PC-3 (cell line): Measurements from ENCODE around the gene CA5B. TPM values are rescaled to one million over a fixed set of nuclear protein-coding genes. Genes with fewer than 3 reads are reported as not detected.

ENCODE experiments used
- ATAC-seq: fragments of 200-7000 bp; cut with Tn5 transposase; 2 replicates; pipeline ENCODE4 v1.9.1; 2020; ENCODE audit warnings: mild to moderate bottlenecking, moderate library complexity
- BruUV-seq: library from RNA; stranded (reverse); fragments of 400-500 nt; replicated peaks from 2 replicates; lab custom pipeline; 2021; lab: Mats Ljungman, UMichigan
- CTCF ChIA-PET: fragments of 300-600 bp; sonication (Branson Sonifier 250); formaldehyde crosslinking; loops from one replicate; lab custom pipeline; 2022; ENCODE audit warnings: antibody characterized with exemption; lab: Charles Lee
- POLR2A ChIA-PET: fragments of 300-600 bp; sonication (Branson Sonifier 250); formaldehyde crosslinking; loops from one replicate; lab custom pipeline; 2022; ENCODE audit warnings: antibody characterized with exemption; ENCODE audit not compliant: unreplicated experiment; lab: Charles Lee
- DNase-seq: peaks from one replicate; pipeline ENCODE4 v3.0.0-alpha.2; 2015
- H2AFZ ChIP-seq: fragments of 300-600 bp; sonication (generic); 2 replicates; pipeline ENCODE4 v1.6.0; 2016; ENCODE audit warnings: antibody characterized with exemption, low read length
- H3F3A ChIP-seq: fragments of 300-600 bp; sonication (generic); one replicate; pipeline ENCODE4 v1.6.0; 2017; ENCODE audit warnings: antibody characterized with exemption, low read length, control low read depth, mild to moderate bottlenecking; ENCODE audit not compliant: unreplicated experiment
- H3K27ac ChIP-seq: fragments of 300-600 bp; sonication (generic); 2 replicates; pipeline ENCODE4 v1.5.1; 2016; ENCODE audit warnings: mild to moderate bottlenecking, low read length
- H3K27me3 ChIP-seq: fragments of 300-600 bp; sonication (generic); 2 replicates; pipeline ENCODE4 v1.6.1; 2016; ENCODE audit warnings: low read length, mixed read lengths
- H3K36me3 ChIP-seq: fragments of 300-600 bp; sonication (generic); 2 replicates; pipeline ENCODE4 v1.6.1; 2016; ENCODE audit warnings: low read depth, mixed run types, low read length, mixed read lengths
- H3K4me1 ChIP-seq: fragments of 300-600 bp; sonication (generic); 2 replicates; pipeline ENCODE4 v1.5.1; 2016; ENCODE audit warnings: low read length; ENCODE audit not compliant: insufficient read depth
- H3K4me2 ChIP-seq: fragments of 300-600 bp; sonication (generic); 2 replicates; pipeline ENCODE4 v1.6.0; 2016; ENCODE audit warnings: low read length
- H3K4me3 ChIP-seq: fragments of 300-600 bp; sonication (generic); 2 replicates; pipeline ENCODE4 v1.5.1; 2016; ENCODE audit warnings: mild to moderate bottlenecking, low read length, mixed read lengths
- H3K79me2 ChIP-seq: fragments of 300-600 bp; sonication (generic); 2 replicates; pipeline ENCODE4 v1.6.1; 2017; ENCODE audit warnings: low read length, mixed read lengths
- H3K9ac ChIP-seq: fragments of 300-600 bp; sonication (generic); 2 replicates; pipeline ENCODE4 v1.6.0; 2016; ENCODE audit warnings: mild to moderate bottlenecking, low read length
- H3K9me2 ChIP-seq: fragments of 300-600 bp; sonication (generic); replicated peaks from 2 replicates; pipeline ENCODE4 v1.6.1; 2016; ENCODE audit warnings: mixed run types, low read length, mixed read lengths
- H3K9me3 ChIP-seq: fragments of 300-600 bp; sonication (generic); 2 replicates; pipeline ENCODE4 v1.6.1; 2016; ENCODE audit warnings: low read length, mixed read lengths
- H4K20me1 ChIP-seq: fragments of 300-600 bp; sonication (generic); 2 replicates; pipeline ENCODE4 v1.6.1; 2016; ENCODE audit warnings: low read length, mixed read lengths
- EZH2 ChIP-seq: fragments of 300-600 bp; sonication (generic); IDR thresholded peaks from one replicate; pipeline ENCODE4 v1.6.1; 2017; ENCODE audit warnings: antibody characterized with exemption, mild to moderate bottlenecking, low read length; ENCODE audit not compliant: unreplicated experiment
- EZH2phosphoT487 ChIP-seq: fragments of 300-600 bp; sonication (generic); IDR thresholded peaks from 2 replicates; pipeline ENCODE4 v1.6.1; 2018; ENCODE audit warnings: mild to moderate bottlenecking, antibody characterized with exemption, low read length, borderline replicate concordance
- intact Hi-C: fragments of 100-400 bp; cut with micrococcal nuclease; formaldehyde crosslinking; loops from 2 replicates; pipeline ENCODE4 v1.9.0; 2023
- total RNA-seq: library from RNA; depleted of rRNA; stranded (reverse); fragments of >200 nt; gene quantifications from 2 replicates; pipeline ENCODE4 v1.2.3, GENCODE V29; 2014
- TF ChIP-seq, protein P1 (sequence below): fragments of 300-600 bp; sonication (generic); conservative IDR thresholded peaks from 2 replicates; pipeline ENCODE4 v1.5.1; 2017; ENCODE audit warnings: antibody characterized with exemption, low read depth, mild to moderate bottlenecking, low read length

Gene CA5B
- total RNA-seq, 1 experiment from 2014 or later: 8.5 TPM

DNA sequence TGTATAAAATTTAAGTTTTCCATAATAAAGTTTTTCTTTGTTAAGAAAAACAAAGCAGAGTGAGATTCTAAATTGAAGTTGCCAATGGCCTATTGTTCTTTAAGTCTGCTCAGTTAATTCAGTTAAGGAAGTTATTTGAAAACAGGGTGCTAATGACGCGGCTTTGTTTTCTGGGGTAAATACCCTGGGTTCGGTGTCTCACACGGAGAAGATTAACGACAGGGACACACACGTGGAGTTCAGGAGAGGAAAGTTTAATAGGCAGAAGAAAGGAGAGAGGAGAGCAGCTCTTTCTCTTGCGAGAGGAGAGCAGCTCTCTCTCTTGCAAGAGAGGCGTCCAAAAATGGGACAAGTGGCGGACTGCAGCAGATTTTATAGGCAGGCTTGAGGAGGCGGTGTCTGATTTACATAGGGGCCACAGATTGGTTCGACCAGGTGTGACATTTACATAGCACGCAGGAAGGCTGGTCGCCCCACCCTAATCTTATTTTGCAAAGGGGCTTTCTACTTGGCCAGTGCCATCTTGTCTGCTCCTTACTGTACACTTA lies 9.6 kb downstream of the CA5B start:
- Histone ChIP-seq H3K4me1 (peaks cover 35% of the 10 kb centered on the region), H3K9ac (no peak overlapping the region), H3K4me2 (no peak overlapping the region), H3K27me3 (no peaks in the 10 kb centered on the region), H3K27ac (no peak overlapping the region), H3K9me2 (no peaks in the 10 kb centered on the region), H2AFZ (no peak overlapping the region), H3K36me3 (no peaks in the 10 kb centered on the region), H3F3A (peaks cover 16% of the 10 kb centered on the region), H3K4me3 (no peak overlapping the region), H3K9me3 (no peaks in the 10 kb centered on the region), H3K79me2 (no peaks in the 10 kb centered on the region), H4K20me1 (no peaks in the 10 kb centered on the region)
- intact Hi-C loops: no loop called here
- CTCF ChIA-PET: no interaction called here
- BruUV-seq: no TSS peak
- POLR2A ChIA-PET: no interaction called here
- no peak for DNase-seq
- no peak for ATAC-seq
- TF ChIP-seq EZH2phosphoT487 (no peak), EZH2 (no peak)
- TF ChIP-seq, protein P1, sequence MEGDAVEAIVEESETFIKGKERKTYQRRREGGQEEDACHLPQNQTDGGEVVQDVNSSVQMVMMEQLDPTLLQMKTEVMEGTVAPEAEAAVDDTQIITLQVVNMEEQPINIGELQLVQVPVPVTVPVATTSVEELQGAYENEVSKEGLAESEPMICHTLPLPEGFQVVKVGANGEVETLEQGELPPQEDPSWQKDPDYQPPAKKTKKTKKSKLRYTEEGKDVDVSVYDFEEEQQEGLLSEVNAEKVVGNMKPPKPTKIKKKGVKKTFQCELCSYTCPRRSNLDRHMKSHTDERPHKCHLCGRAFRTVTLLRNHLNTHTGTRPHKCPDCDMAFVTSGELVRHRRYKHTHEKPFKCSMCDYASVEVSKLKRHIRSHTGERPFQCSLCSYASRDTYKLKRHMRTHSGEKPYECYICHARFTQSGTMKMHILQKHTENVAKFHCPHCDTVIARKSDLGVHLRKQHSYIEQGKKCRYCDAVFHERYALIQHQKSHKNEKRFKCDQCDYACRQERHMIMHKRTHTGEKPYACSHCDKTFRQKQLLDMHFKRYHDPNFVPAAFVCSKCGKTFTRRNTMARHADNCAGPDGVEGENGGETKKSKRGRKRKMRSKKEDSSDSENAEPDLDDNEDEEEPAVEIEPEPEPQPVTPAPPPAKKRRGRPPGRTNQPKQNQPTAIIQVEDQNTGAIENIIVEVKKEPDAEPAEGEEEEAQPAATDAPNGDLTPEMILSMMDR: no peak

DNA sequence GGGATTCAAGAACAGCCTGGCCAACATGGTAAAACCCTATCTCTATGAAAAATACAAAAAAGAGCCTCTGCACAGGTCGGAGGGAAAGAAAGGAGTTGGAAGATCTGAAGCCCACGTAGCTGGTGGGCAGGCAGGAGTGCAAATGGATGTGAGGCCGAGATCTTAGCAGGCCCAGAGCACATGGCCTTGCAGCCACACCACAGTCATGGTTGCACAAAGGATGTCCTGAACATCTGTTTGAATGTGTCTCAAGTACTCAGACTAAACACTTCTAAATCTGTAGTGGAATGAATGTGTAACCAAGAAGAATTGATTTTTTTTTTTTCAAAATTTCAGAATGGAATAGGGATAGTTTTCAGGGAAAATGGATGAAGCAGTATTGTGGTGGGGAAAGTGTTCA lies 10.8 kb downstream of the CA5B start:
- CTCF ChIA-PET: no interaction called here
- intact Hi-C loops: no loop called here
- H3F3A ChIP-seq: peaks cover 16% of the 10 kb centered on the region
- H3K9ac ChIP-seq: no peak overlapping the region
- BruUV-seq: no TSS peak
- ATAC-seq: no peak
- H3K4me2 ChIP-seq: 0 out of 2 replicates have a peak overlapping the region, but pooled peaks have one; percentile 71
- H3K9me3 ChIP-seq: no peaks in the 10 kb centered on the region
- no peaks in the 10 kb centered on the region for H3K79me2 ChIP-seq
- peaks cover 35% of the 10 kb centered on the region for H3K4me1 ChIP-seq
- POLR2A ChIA-PET: interaction anchor here (0.7 kb wide), 1 partner anchor 11 kb away, joined by 3 read pairs; the partner anchor contains the start of gene CA5B
- H3K4me3 ChIP-seq: no peak overlapping the region
- H3K9me2 ChIP-seq: no peaks in the 10 kb centered on the region
- H3K27ac ChIP-seq: peak overlapping the region; percentile 100
- TF ChIP-seq, protein P1: no peak
- TF ChIP-seq EZH2 (no peak), EZH2phosphoT487 (no peak)
- H4K20me1 ChIP-seq: no peaks in the 10 kb centered on the region
- H3K36me3 ChIP-seq: no peaks in the 10 kb centered on the region
- no peak overlapping the region for H2AFZ ChIP-seq
- H3K27me3 ChIP-seq: no peaks in the 10 kb centered on the region
- DNase-seq: no peak
